Liver (tissue), 3 donors: ENCODE measurements around the gene PLCG2.

Source experiments
- ATF3 ChIP-seq: IDR thresholded peaks from 2 replicates; pipeline ENCODE4 v1.6.1; 2016; ENCODE audit warnings: antibody characterized with exemption
- CTCF ChIP-seq: fragments of 150-350 bp; IDR thresholded peaks from 2 replicates; pipeline ENCODE4 v1.5.1; 2017; ENCODE audit warnings: improper control_type of control experiment, low read depth, low read length; ENCODE audit not compliant: missing input control
- EGR1 ChIP-seq, 2 donors: IDR thresholded peaks; 2 replicates each; pipeline ENCODE4 v1.6.1; 2016 to 2018; ENCODE audit warnings: antibody characterized with exemption in 2 of 2, low read depth in 2 of 2
- FOXA1 ChIP-seq: IDR thresholded peaks from 2 replicates; pipeline ENCODE4 v1.6.1; 2016; ENCODE audit warnings: antibody characterized with exemption
- FOXA2 ChIP-seq: IDR thresholded peaks from 2 replicates; pipeline ENCODE4 v1.6.1; 2016; ENCODE audit warnings: antibody characterized with exemption
- GABPA ChIP-seq, 2 donors: IDR thresholded peaks in 1 of 2; conservative IDR thresholded peaks in 1 of 2; 2 replicates each; pipeline ENCODE4 v1.6.1; 2016; ENCODE audit warnings: antibody characterized with exemption in 2 of 2, mild to moderate bottlenecking in 1 of 2, moderate library complexity in 1 of 2
- JUND ChIP-seq, 2 donors: IDR thresholded peaks; 2 replicates each; pipeline ENCODE4 v1.6.1; 2016; ENCODE audit warnings: antibody characterized with exemption in 2 of 2
- RAD21 ChIP-seq, 2 donors: IDR thresholded peaks; 2 replicates each; pipeline ENCODE4 v1.6.1; 2016; ENCODE audit warnings: antibody characterized with exemption in 2 of 2, mild to moderate bottlenecking in 2 of 2
- SP1 ChIP-seq: IDR thresholded peaks from 2 replicates; pipeline ENCODE4 v1.6.1; 2018; ENCODE audit warnings: antibody characterized with exemption, mild to moderate bottlenecking
- TAF1 ChIP-seq: conservative IDR thresholded peaks from 2 replicates; pipeline ENCODE4 v1.6.1; 2016; ENCODE audit warnings: antibody characterized with exemption, mild to moderate bottlenecking
- YY1 ChIP-seq: IDR thresholded peaks from 2 replicates; pipeline ENCODE4 v1.6.1; 2016; ENCODE audit warnings: antibody characterized with exemption, mild to moderate bottlenecking
- TF ChIP-seq, protein P1 (sequence below): IDR thresholded peaks from 2 replicates; pipeline ENCODE4 v1.6.1; 2016; ENCODE audit warnings: antibody characterized with exemption
- TF ChIP-seq, protein P2 (sequence below): IDR thresholded peaks from 2 replicates; pipeline ENCODE4 v1.6.1; 2016; ENCODE audit warnings: antibody characterized with exemption, mild to moderate bottlenecking
- TF ChIP-seq, protein P3 (sequence below): IDR thresholded peaks from 2 replicates; pipeline ENCODE4 v1.6.1; 2016; ENCODE audit warnings: antibody characterized with exemption
- donor health status: healthy.
- donor health status: healthy.

DNA sequence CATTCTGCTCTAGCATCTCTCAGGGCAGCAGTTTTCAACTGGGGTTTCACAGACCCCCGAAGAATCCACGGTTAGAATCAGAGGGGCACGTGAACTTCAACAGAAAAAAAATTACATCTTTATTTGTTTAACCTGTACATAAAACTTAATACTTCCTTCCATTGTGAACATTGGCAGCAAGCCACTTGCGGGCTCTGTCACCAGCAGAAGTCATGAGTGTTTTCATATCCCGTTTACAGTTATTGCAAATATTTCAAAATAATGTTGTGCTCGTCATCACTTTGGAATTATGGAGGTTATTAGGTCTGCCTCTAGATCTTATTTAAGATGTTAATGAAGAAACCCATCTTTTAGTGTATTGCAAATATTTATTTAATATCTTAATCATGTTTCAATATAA is 122.4 kb downstream of the PLCG2 start:
- TF ChIP-seq CTCF (no peak), YY1 (no peak), FOXA1 (no peak), RAD21 (IDR thresholded peaks at IDR 0.05) (no peak), TAF1 (no peak), GABPA (IDR thresholded peaks at IDR 0.05 in 1 of 2, conservative IDR thresholded peaks at IDR 0.05 in 1 of 2) (no peak), SP1 (no peak), ATF3 (no peak), JUND (IDR thresholded peaks at IDR 0.05) (no peak), EGR1 (IDR thresholded peaks at IDR 0.05; ENCODE audit: low read depth in 2 of 2) (no peak), FOXA2 (no peak)
- TF ChIP-seq, protein P1, sequence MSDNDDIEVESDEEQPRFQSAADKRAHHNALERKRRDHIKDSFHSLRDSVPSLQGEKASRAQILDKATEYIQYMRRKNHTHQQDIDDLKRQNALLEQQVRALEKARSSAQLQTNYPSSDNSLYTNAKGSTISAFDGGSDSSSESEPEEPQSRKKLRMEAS: no peak
- TF ChIP-seq, protein P2, sequence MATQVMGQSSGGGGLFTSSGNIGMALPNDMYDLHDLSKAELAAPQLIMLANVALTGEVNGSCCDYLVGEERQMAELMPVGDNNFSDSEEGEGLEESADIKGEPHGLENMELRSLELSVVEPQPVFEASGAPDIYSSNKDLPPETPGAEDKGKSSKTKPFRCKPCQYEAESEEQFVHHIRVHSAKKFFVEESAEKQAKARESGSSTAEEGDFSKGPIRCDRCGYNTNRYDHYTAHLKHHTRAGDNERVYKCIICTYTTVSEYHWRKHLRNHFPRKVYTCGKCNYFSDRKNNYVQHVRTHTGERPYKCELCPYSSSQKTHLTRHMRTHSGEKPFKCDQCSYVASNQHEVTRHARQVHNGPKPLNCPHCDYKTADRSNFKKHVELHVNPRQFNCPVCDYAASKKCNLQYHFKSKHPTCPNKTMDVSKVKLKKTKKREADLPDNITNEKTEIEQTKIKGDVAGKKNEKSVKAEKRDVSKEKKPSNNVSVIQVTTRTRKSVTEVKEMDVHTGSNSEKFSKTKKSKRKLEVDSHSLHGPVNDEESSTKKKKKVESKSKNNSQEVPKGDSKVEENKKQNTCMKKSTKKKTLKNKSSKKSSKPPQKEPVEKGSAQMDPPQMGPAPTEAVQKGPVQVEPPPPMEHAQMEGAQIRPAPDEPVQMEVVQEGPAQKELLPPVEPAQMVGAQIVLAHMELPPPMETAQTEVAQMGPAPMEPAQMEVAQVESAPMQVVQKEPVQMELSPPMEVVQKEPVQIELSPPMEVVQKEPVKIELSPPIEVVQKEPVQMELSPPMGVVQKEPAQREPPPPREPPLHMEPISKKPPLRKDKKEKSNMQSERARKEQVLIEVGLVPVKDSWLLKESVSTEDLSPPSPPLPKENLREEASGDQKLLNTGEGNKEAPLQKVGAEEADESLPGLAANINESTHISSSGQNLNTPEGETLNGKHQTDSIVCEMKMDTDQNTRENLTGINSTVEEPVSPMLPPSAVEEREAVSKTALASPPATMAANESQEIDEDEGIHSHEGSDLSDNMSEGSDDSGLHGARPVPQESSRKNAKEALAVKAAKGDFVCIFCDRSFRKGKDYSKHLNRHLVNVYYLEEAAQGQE: no peak
- TF ChIP-seq, protein P3, sequence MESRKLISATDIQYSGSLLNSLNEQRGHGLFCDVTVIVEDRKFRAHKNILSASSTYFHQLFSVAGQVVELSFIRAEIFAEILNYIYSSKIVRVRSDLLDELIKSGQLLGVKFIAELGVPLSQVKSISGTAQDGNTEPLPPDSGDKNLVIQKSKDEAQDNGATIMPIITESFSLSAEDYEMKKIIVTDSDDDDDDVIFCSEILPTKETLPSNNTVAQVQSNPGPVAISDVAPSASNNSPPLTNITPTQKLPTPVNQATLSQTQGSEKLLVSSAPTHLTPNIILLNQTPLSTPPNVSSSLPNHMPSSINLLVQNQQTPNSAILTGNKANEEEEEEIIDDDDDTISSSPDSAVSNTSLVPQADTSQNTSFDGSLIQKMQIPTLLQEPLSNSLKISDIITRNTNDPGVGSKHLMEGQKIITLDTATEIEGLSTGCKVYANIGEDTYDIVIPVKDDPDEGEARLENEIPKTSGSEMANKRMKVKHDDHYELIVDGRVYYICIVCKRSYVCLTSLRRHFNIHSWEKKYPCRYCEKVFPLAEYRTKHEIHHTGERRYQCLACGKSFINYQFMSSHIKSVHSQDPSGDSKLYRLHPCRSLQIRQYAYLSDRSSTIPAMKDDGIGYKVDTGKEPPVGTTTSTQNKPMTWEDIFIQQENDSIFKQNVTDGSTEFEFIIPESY: no peak
